ENCODE results near the gene SEL1L. TPM values are rescaled to one million over a fixed set of nuclear protein-coding genes. Genes with fewer than 3 reads are reported as not detected.

Gene SEL1L
- polyA plus RNA-seq, 3 donors, result 14.4 to 48.4 (median 42.5) TPM

DNA sequence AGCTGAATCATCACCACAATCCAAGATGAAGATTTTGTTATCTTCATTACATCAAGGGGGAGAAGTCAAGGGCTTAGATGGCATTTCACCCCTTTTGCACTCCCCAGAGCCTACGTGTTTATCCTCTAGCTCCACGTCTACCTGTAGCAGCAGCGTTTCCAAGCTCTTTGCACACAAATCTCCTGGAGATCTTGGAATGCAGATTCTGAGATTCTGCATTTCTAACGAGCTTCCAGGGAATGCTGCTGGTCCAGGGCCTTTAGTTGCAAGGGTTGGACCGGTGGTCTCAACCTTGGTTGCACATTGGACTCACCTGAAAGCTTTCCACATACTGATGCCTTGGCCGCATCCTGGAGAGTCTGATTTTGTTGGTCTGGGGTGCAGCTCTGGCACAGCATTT is 84.1 kb downstream of the SEL1L start:
- Histone ChIP-seq H3K36me3 (replicated peaks in 1 of 2; ENCODE audit: control insufficient read depth in 1 of 2, insufficient read depth in 2 of 2, low read length in 2 of 2) (no peaks in the 10 kb centered on the region), H2AFZ (ENCODE audit: insufficient read depth, low read depth, low read length, poor library complexity, severe bottlenecking) (no peak overlapping the region), H3K4me3 (replicated peaks in 1 of 3; ENCODE audit: low read depth in 2 of 3, low read length in 3 of 3) (no peak overlapping the region), H3K27me3 (ENCODE audit: control insufficient read depth in 2 of 2, insufficient read depth in 2 of 2, low read length in 2 of 2) (peaks cover 8 to 14% of the 10 kb centered on the region in 2 donors), H3K4me2 (replicated peaks; ENCODE audit: extremely low read depth, low read length, poor library complexity, severe bottlenecking) (no peak overlapping the region), H3K9me3 (replicated peaks in 1 of 2; ENCODE audit: control insufficient read depth in 1 of 2, insufficient read depth in 1 of 2, low read length in 2 of 2) (no peaks in the 10 kb centered on the region), H3K4me1 (ENCODE audit: control insufficient read depth in 1 of 2, insufficient read depth in 2 of 2, low read length in 2 of 2) (no peaks in the 10 kb centered on the region), H3K27ac (ENCODE audit: low read depth in 1 of 2, low read length in 2 of 2) (no peak overlapping the region), H3K79me2 (ENCODE audit: insufficient read depth, low read length) (no peaks in the 10 kb centered on the region), H4K20me1 (ENCODE audit: insufficient read depth, low read length) (no peaks in the 10 kb centered on the region), H3K9ac (ENCODE audit: insufficient read depth, low read length, poor library complexity, severe bottlenecking) (no peak overlapping the region)
- peaks cover 18 to 36% (median 23%) of the 10 kb centered on the region in 3 donors for H3K27me3 Mint-ChIP-seq (ENCODE audit: low read depth in 3 of 3)
- H3K36me3 Mint-ChIP-seq, result no peaks in the 10 kb centered on the region
- no peak overlapping the region for H3K27ac Mint-ChIP-seq
- no peaks in the 10 kb centered on the region for H3K4me1 Mint-ChIP-seq
- no peak overlapping the region for H3K4me3 Mint-ChIP-seq
- peaks cover 0 to 3% (median 0%) of the 10 kb centered on the region in 7 donors for H3K9me3 Mint-ChIP-seq
- TF ChIP-seq, protein P1, sequence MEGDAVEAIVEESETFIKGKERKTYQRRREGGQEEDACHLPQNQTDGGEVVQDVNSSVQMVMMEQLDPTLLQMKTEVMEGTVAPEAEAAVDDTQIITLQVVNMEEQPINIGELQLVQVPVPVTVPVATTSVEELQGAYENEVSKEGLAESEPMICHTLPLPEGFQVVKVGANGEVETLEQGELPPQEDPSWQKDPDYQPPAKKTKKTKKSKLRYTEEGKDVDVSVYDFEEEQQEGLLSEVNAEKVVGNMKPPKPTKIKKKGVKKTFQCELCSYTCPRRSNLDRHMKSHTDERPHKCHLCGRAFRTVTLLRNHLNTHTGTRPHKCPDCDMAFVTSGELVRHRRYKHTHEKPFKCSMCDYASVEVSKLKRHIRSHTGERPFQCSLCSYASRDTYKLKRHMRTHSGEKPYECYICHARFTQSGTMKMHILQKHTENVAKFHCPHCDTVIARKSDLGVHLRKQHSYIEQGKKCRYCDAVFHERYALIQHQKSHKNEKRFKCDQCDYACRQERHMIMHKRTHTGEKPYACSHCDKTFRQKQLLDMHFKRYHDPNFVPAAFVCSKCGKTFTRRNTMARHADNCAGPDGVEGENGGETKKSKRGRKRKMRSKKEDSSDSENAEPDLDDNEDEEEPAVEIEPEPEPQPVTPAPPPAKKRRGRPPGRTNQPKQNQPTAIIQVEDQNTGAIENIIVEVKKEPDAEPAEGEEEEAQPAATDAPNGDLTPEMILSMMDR (IDR thresholded peaks at IDR 0.05), result no peak
- WGBS (ENCODE audit: insufficient coverage), result 90% methylated on average over 4 of the region's 6 CpGs
- intact Hi-C loops (cut with micrococcal nuclease), result no loop called here
- no peak for DNase-seq

DNA sequence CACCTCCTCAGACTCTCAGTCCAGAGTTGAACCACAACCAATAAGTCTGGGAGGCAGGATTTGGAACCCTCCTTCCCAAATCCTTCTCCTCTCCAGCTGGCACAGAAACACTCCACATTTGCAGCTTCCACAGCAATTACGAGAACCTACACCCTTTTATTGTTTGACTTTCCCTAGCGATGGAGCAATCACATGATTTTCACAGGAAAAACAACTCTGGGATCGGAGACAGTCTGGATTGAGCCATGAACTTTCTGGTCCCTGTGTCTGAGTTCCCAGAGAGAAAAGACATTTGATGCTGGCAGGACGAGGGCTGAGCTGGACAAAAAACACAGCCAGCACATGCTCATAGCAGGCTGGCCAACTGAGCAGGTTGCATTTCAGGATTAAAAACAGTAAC is 84.5 kb downstream of the SEL1L start:
- TF ChIP-seq, protein P1 (IDR thresholded peaks at IDR 0.05), result no peak
- intact Hi-C loops (cut with micrococcal nuclease), result no loop called here
- Histone ChIP-seq H3K79me2 (ENCODE audit: insufficient read depth, low read length) (no peaks in the 10 kb centered on the region), H3K36me3 (replicated peaks in 1 of 2; ENCODE audit: control insufficient read depth in 1 of 2, insufficient read depth in 2 of 2, low read length in 2 of 2) (no peaks in the 10 kb centered on the region), H3K4me3 (replicated peaks in 1 of 3; ENCODE audit: low read depth in 2 of 3, low read length in 3 of 3) (no peak overlapping the region), H3K27ac (ENCODE audit: low read depth in 1 of 2, low read length in 2 of 2) (no peak overlapping the region), H4K20me1 (ENCODE audit: insufficient read depth, low read length) (no peaks in the 10 kb centered on the region), H3K9ac (ENCODE audit: insufficient read depth, low read length, poor library complexity, severe bottlenecking) (no peak overlapping the region), H3K9me3 (replicated peaks in 1 of 2; ENCODE audit: control insufficient read depth in 1 of 2, insufficient read depth in 1 of 2, low read length in 2 of 2) (no peaks in the 10 kb centered on the region), H3K27me3 (ENCODE audit: control insufficient read depth in 2 of 2, insufficient read depth in 2 of 2, low read length in 2 of 2) (peaks cover 8 to 17% of the 10 kb centered on the region in 2 donors), H2AFZ (ENCODE audit: insufficient read depth, low read depth, low read length, poor library complexity, severe bottlenecking) (no peak overlapping the region), H3K4me2 (replicated peaks; ENCODE audit: extremely low read depth, low read length, poor library complexity, severe bottlenecking) (no peak overlapping the region), H3K4me1 (ENCODE audit: control insufficient read depth in 1 of 2, insufficient read depth in 2 of 2, low read length in 2 of 2) (no peaks in the 10 kb centered on the region)
- Mint-ChIP-seq H3K36me3 (no peaks in the 10 kb centered on the region), H3K27ac (peak overlapping the region in 1 of 7 donors; percentile 57), H3K27me3 (ENCODE audit: low read depth in 3 of 3) (peaks cover 21 to 37% (median 26%) of the 10 kb centered on the region in 3 donors), H3K4me3 (peak overlapping the region; percentile 1 to 2), H3K4me1 (no peaks in the 10 kb centered on the region), H3K9me3 (peaks cover 0 to 3% (median 0%) of the 10 kb centered on the region in 7 donors)
- no peak for DNase-seq
- WGBS (ENCODE audit: insufficient coverage), result 100% methylated on average over 4 of the region's 4 CpGs

All from CD14-positive monocyte (primary cell).